GM12872 (cell line): Measurements from ENCODE around the gene RBMS3.

Source experiments
- TF ChIP-seq, protein P1 (sequence below): IDR thresholded peaks from 3 replicates; pipeline ENCODE4 v1.5.1; 2011; ENCODE audit warnings: low read depth, mild to moderate bottlenecking, low read length, moderate library complexity; ENCODE audit not compliant: insufficient read depth

The RBMS3 gene

DNA sequence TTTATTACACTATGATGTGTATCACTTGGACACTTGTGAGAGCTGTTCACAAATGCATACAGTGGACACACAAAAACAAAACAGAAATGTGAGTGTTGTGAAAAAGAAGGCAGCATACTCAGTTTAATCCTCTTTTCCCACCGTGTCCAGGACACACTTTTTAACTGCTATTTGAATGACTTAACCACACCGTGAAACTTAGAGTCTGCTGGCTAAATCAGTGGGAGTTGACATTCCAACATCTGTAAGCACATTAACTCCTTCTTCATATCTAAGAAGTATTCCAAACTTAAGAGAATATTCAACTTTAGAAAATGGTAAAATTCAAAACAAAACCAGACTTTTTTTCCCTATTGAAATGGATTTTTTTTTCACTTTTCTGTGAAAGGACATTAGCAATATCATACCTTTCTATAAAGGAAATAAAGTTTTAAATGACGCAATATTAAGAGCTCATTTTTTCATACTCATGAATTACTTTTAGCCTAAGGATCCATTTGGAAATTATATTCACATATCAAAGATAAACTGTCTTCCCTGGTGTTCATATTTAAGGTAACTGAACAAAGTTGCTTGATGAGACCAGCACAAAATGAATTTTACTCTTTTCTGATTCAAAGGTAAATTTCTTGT, 316.6 kb downstream of the RBMS3 start:
- TF ChIP-seq, protein P1, sequence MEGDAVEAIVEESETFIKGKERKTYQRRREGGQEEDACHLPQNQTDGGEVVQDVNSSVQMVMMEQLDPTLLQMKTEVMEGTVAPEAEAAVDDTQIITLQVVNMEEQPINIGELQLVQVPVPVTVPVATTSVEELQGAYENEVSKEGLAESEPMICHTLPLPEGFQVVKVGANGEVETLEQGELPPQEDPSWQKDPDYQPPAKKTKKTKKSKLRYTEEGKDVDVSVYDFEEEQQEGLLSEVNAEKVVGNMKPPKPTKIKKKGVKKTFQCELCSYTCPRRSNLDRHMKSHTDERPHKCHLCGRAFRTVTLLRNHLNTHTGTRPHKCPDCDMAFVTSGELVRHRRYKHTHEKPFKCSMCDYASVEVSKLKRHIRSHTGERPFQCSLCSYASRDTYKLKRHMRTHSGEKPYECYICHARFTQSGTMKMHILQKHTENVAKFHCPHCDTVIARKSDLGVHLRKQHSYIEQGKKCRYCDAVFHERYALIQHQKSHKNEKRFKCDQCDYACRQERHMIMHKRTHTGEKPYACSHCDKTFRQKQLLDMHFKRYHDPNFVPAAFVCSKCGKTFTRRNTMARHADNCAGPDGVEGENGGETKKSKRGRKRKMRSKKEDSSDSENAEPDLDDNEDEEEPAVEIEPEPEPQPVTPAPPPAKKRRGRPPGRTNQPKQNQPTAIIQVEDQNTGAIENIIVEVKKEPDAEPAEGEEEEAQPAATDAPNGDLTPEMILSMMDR, result no peak

DNA sequence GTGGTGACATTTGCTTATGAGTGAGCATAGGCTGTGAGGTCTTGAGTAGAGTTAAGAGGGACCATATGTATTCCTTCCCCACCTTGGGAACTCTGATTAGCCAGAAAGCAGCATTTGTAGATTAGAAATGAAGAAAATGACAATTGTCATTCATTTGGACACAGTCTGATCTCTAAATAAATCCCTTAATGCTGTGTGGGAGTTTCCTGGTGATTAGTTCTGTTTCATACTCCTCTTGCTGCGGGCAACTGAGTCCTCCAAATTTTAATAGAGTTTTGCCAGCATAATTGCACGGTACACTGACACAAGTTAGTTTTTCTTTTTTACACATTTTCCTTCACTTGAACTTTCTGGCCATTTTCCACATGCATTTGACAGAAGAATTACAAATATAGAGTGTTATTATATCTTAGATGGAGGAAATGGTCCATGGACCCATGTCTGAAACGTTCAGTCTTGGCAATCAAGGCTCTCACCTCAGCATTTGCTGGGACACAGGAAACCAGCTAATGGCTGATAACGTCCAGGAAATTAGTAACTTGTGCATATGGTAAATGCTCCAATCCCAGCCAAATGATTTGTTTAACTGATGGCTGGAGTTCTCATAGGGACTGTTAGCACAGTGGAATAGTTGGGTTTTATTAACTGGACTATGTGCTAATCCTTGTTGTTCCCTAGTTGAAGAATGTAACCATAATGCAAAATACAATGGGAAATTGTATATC, 321.2 kb downstream of the RBMS3 start:
- TF ChIP-seq, protein P1, result no peak

DNA sequence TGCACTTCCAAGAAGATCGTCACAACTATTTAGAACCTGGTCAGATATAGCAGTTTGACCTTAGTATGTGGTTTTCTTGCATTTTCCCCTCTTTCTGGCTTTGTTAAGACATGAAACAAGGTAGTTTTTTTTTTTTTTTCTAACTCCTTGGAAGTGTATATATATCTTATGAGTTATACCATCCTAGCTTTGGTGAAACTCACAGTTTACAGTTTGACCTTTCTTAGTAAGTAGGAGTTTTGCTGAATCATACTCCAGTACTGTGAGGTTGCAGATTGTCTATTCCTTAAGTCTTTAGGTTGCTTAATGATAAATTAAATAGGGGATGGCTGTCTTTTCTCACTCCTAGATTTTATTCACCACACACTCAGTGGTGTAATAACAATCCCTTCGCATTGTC, 325.0 kb downstream of the RBMS3 start:
- TF ChIP-seq, protein P1, result no peak

DNA sequence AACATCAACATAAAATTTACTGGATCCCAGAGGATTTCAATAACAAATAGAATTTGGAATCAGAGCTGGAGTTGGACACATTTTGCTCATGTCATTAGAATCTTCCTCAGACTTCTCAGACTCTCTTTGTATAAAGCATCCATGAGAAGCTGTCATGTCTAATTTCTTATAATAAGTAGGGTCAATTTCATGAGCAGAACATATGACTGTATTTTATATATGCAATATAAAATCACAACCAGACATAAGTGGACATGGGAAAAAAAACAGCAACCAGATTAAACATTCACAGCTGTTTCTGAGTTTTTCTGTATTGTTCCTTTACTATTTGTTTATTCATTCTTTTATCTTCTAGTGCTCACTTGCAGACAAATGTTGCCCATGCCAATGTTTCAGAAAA, 325.5 kb downstream of the RBMS3 start:
- TF ChIP-seq, protein P1, result no peak

DNA sequence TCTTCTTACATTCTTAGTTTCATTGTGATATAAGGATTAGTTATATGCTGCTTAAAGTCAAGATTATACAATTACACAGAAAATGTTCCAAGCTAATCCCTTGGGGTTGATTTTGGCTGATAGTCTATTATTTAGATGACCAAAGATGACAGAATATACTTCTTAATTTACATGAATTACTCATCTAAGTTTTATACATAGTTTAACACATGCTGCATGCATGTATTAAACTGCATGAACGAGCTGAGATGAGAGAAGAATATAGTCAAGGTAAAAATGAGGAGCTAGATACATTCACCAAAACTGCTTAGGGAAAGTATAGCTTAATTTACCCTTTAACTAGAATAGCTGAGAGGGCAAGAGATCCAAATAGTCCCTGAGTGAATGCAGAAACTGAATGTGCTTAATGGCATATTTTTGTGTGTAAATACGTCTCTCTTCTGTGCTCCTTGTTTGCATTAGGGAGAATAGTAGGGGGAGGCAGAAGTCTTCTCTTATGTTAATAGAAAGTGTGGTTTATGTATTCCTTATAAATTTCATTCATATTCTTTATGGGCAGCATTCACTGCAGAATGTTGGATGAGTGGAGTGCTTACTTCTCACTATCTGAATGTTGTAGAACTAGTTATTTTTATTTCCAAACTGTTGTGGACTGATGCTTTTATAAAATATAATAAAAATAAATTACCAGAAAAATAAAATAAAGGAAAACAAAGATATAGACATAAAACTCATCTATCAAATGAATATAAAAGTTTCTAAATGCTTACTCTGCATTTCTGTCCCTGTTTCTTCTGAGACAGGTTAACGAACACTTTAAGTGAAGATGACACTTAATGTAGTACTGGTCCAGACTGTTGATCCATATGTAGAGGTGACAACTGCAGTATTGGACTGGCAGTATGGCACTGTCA, 327.8 kb downstream of the RBMS3 start:
- TF ChIP-seq, protein P1, result no peak

DNA sequence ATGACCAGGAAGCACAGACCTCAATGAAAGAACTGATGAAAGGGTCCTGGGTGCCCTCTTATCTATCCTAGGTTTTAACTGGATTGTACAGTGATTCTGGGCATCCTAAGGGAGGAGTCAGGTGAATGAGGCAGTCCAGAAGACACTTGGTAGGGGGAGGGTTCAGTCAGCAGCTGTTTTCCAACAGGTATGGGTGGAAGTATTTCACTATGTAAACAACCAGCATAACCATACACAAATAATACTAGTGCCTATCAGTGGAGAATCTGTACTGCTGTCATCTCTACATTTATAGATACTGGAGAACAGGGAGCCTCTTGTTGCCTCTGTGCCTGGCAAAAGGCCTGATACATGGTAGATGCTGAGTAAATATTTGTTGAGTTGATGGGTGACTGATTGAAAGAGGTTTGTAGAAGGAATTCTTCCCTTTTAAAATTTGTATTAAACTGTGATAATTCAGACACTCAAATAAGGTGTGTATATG, 328.5 kb downstream of the RBMS3 start:
- TF ChIP-seq, protein P1, result no peak

DNA sequence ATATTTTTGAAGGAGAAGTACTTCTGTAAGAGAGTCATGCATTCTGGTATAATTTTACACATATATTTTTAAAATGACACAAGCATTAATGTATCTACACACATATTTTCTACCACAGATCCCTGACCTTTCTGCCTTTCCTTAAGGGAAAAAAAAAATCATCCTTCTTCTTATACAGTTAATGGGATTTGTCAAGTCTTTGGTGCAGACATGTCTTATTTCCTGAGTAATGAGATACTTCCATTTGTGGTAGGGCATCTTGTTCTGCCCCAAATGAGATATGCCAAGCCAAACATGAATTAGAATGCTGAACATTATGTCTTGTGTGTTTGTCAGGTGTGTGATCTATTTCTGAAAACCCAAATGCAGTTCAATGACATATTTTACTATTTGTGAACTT, 329.9 kb downstream of the RBMS3 start:
- TF ChIP-seq, protein P1, result no peak
